WI38 (cell line): Measurements from ENCODE around the gene FCER1G.

ENCODE experiments used
- H3K4me3 ChIP-seq: 2 replicates; pipeline ENCODE4 v1.5.1; 2011; ENCODE audit warnings: low read depth, mild to moderate bottlenecking, control low read depth, low read length
- CTCF ChIP-seq: IDR thresholded peaks from 2 replicates; pipeline ENCODE4 v1.5.1; 2012; ENCODE audit warnings: low read depth, mild to moderate bottlenecking, control low read depth, low read length

FCER1G gene

GRCh38 chr1:161177112-161177935 lies 37.8 kb upstream of the FCER1G start, which contains the start of gene B4GALT3:
Gene B4GALT3 (minus strand): TSS chr1:161177507. CDS start chr1:161176060, 1,447 bp downstream.
- TF ChIP-seq CTCF, result no peak
- peak within 1 kb of the TSS; percentile 88 for H3K4me3 ChIP-seq

GRCh38 chr1:161177936-161178244 lies 37.2 kb upstream of the FCER1G start:
- no peak overlapping the region for H3K4me3 ChIP-seq
- no peak for TF ChIP-seq CTCF

GRCh38 chr1:161179698-161180097 lies 35.4 kb upstream of the FCER1G start:
- TF ChIP-seq CTCF, result no peak
- no peak overlapping the region for H3K4me3 ChIP-seq

- no peak overlapping the region for H3K4me3 ChIP-seq
- no peak for TF ChIP-seq CTCF
Observed at GRCh38 chr1:161180639-161181038, 34.5 kb upstream of the FCER1G start.

GRCh38 chr1:161182214-161182613 lies 32.9 kb upstream of the FCER1G start:
- TF ChIP-seq CTCF, result no peak
- H3K4me3 ChIP-seq, result no peak overlapping the region

- TF ChIP-seq CTCF, result no peak
- no peak overlapping the region for H3K4me3 ChIP-seq
Observed at GRCh38 chr1:161185282-161185682, 29.8 kb upstream of the FCER1G start.

GRCh38 chr1:161185732-161186311 lies 29.3 kb upstream of the FCER1G start:
- H3K4me3 ChIP-seq, result no peak overlapping the region

More at GRCh38 chr1:161185732-161186311, 29.3 kb upstream of the FCER1G start:
- no peak for TF ChIP-seq CTCF
